IMR-90 (cell line): ENCODE results near the gene EFNA5. TPM values are rescaled to one million over a fixed set of nuclear protein-coding genes. Genes with fewer than 3 reads are reported as not detected.

Source experiments
- ATAC-seq: fragments of 200-7000 bp; cut with Tn5 transposase; 2 replicates; pipeline ENCODE4 v1.9.1; 2020; ENCODE audit warnings: low read depth, mild to moderate bottlenecking, moderate library complexity
- BruUV-seq: library from RNA; stranded (reverse); fragments of 400-500 nt; replicated peaks from 2 replicates; lab custom pipeline; 2021; lab: Mats Ljungman, UMichigan
- CTCF ChIA-PET: fragments of 300-600 bp; formaldehyde crosslinking; extraction: SDS; loops from one replicate; lab custom pipeline; 2021; ENCODE audit warnings: antibody characterized with exemption; lab: Yijun Ruan, JAX
- POLR2A ChIA-PET: fragments of 300-600 bp; sonication (Branson Sonifier 250); formaldehyde crosslinking; loops from one replicate; lab custom pipeline; 2022; ENCODE audit warnings: antibody characterized with exemption; ENCODE audit not compliant: unreplicated experiment; lab: Charles Lee
- DNase-seq: peaks from one replicate; pipeline ENCODE4 v3.0.0; 2013
- H2AFZ ChIP-seq: replicated peaks from 2 replicates; pipeline ENCODE3; 2013; ENCODE audit warnings: low read length, mild to moderate bottlenecking; ENCODE audit not compliant: poor library complexity
- H2AK5ac ChIP-seq: 2 replicates; pipeline ENCODE4 v1.6.1; 2013; ENCODE audit warnings: low read depth, low read length, inconsistent platforms
- H2AK9ac ChIP-seq: replicated peaks from 2 replicates; pipeline ENCODE3; 2013; ENCODE audit warnings: mild to moderate bottlenecking, low read depth, low read length, moderate library complexity; ENCODE audit not compliant: poor library complexity
- H2BK120ac ChIP-seq: 2 replicates; pipeline ENCODE4 v1.6.1; 2013; ENCODE audit warnings: low read depth, low read length, inconsistent platforms
- H2BK15ac ChIP-seq: 3 replicates; pipeline ENCODE4 v1.6.1; 2013; ENCODE audit warnings: low read depth, low read length, inconsistent platforms
- H2BK20ac ChIP-seq: 2 replicates; pipeline ENCODE4 v1.6.1; 2013; ENCODE audit warnings: low read depth, mild to moderate bottlenecking, inconsistent platforms, low read length, moderate library complexity
- H2BK5ac ChIP-seq: 2 replicates; pipeline ENCODE4 v1.6.1; 2013; ENCODE audit warnings: mild to moderate bottlenecking, low read depth, low read length, inconsistent platforms; ENCODE audit not compliant: poor library complexity, severe bottlenecking
- H3K14ac ChIP-seq: replicated peaks from 2 replicates; pipeline ENCODE4 v1.6.1; 2013; ENCODE audit warnings: low read depth, low read length, inconsistent platforms
- H3K18ac ChIP-seq: 2 replicates; pipeline ENCODE4 v1.6.1; 2013; ENCODE audit warnings: low read depth, low read length, control low read depth
- H3K23ac ChIP-seq: 2 replicates; pipeline ENCODE4 v1.6.1; 2013; ENCODE audit warnings: low read depth, low read length, inconsistent platforms
- H3K27ac ChIP-seq: 2 replicates; pipeline ENCODE4 v1.5.1; 2013; ENCODE audit warnings: mild to moderate bottlenecking, control low read depth, low read length; ENCODE audit not compliant: insufficient read depth
- H3K27me3 ChIP-seq: 2 replicates; pipeline ENCODE4 v1.6.1; 2013; ENCODE audit warnings: low read length; ENCODE audit not compliant: control insufficient read depth, insufficient read depth
- H3K36me3 ChIP-seq: 2 replicates; pipeline ENCODE4 v1.6.1; 2013; ENCODE audit warnings: low read length, mixed read lengths; ENCODE audit not compliant: control insufficient read depth, insufficient read depth
- H3K4ac ChIP-seq: 2 replicates; pipeline ENCODE4 v1.6.1; 2013; ENCODE audit warnings: low read depth, low read length, inconsistent platforms
- H3K4me1 ChIP-seq: 2 replicates; pipeline ENCODE4 v1.6.1; 2013; ENCODE audit warnings: low read length, mixed read lengths; ENCODE audit not compliant: control insufficient read depth, insufficient read depth
- H3K4me2 ChIP-seq: 2 replicates; pipeline ENCODE4 v1.6.1; 2013; ENCODE audit warnings: low read depth, mild to moderate bottlenecking, control low read depth, low read length, moderate library complexity
- H3K4me3 ChIP-seq: 2 replicates; pipeline ENCODE4 v1.5.1; 2013; ENCODE audit warnings: low read depth, mild to moderate bottlenecking, control low read depth, low read length, moderate library complexity; ENCODE audit not compliant: insufficient read depth
- H3K56ac ChIP-seq: 2 replicates; pipeline ENCODE4 v1.6.1; 2013; ENCODE audit warnings: low read length, inconsistent platforms; ENCODE audit not compliant: insufficient read depth; ENCODE audit errors: extremely low read depth
- H3K79me1 ChIP-seq, 2 experiments: 2 replicates each; pipeline ENCODE4 v1.6.1; 2013; ENCODE audit warnings: low read length in 2 of 2, inconsistent platforms in 1 of 2, low read depth in 1 of 2
- H3K9ac ChIP-seq: 2 replicates; pipeline ENCODE4 v1.6.1; 2013; ENCODE audit warnings: low read depth, low read length, control low read depth
- H3K9me1 ChIP-seq: 2 replicates; pipeline ENCODE4 v1.6.1; 2013; ENCODE audit warnings: low read length, inconsistent platforms; ENCODE audit not compliant: insufficient read depth
- H3K9me3 ChIP-seq: 2 replicates; pipeline ENCODE4 v1.6.1; 2013; ENCODE audit warnings: low read length; ENCODE audit not compliant: control insufficient read depth, insufficient read depth
- H4K20me1 ChIP-seq: 2 replicates; pipeline ENCODE4 v1.6.1; 2013; ENCODE audit warnings: low read length, inconsistent platforms; ENCODE audit not compliant: insufficient read depth
- H4K5ac ChIP-seq: 2 replicates; pipeline ENCODE4 v1.6.1; 2013; ENCODE audit warnings: mild to moderate bottlenecking, low read depth, low read length, control low read depth
- H4K8ac ChIP-seq, 2 experiments: 2 replicates each; pipeline ENCODE4 v1.6.1; 2013; ENCODE audit warnings: low read depth in 2 of 2, low read length in 2 of 2, control low read depth in 1 of 2, inconsistent platforms in 1 of 2
- H4K91ac ChIP-seq: 2 replicates; pipeline ENCODE4 v1.6.1; 2013; ENCODE audit warnings: low read depth, low read length, inconsistent platforms; ENCODE audit not compliant: insufficient read depth
- CHD1 ChIP-seq: IDR thresholded peaks from 2 replicates; pipeline ENCODE4 v1.6.1; 2012; ENCODE audit warnings: low read depth, low read length, improper control_type of control experiment
- ELK1 ChIP-seq: fragments of 150-350 bp; IDR thresholded peaks from 2 replicates; pipeline ENCODE4 v1.6.1; 2016; ENCODE audit warnings: low read depth, mild to moderate bottlenecking, low read length, moderate library complexity, borderline replicate concordance
- MAFK ChIP-seq: IDR thresholded peaks from 2 replicates; pipeline ENCODE4 v1.6.1; 2012; ENCODE audit warnings: low read depth, low read length, improper control_type of control experiment
- NFE2L2 ChIP-seq: fragments of 150-350 bp; IDR thresholded peaks from 2 replicates; pipeline ENCODE4 v1.6.1; 2016; ENCODE audit warnings: low read depth, mild to moderate bottlenecking, low read length
- SMC3 ChIP-seq: fragments of 150-350 bp; IDR thresholded peaks from 2 replicates; pipeline ENCODE4 v1.6.1; 2016; ENCODE audit warnings: low read depth, mild to moderate bottlenecking, antibody characterized with exemption, low read length, moderate library complexity
- USF2 ChIP-seq: fragments of 150-350 bp; IDR thresholded peaks from 2 replicates; pipeline ENCODE4 v1.6.1; 2017; ENCODE audit warnings: mild to moderate bottlenecking, antibody characterized with exemption, low read length, low read depth
- WGBS, 2 experiments: methylation state at CpG; one replicate each; pipeline versions ENCODE4 v1.1.5 to v1.1.7; 2013; ENCODE audit warnings: missing lambda C conversion rate in 2 of 2; ENCODE audit not compliant: insufficient read length in 1 of 2; ENCODE audit errors: extremely low coverage in 2 of 2; 5-methylcytosine and 5-hydroxymethylcytosine counted together
- dilution Hi-C: fragments of 300-500 bp; cut with HindIII; formaldehyde crosslinking; loops from one replicate; pipeline ENCODE4 v1.14.3; 2018; ENCODE audit warnings: low sequenced_read_pairs; ENCODE audit not compliant: unreplicated experiment
- in situ Hi-C: fragments of 300-500 bp; cut with MboI; formaldehyde crosslinking; loops from 3 replicates; pipeline ENCODE4 v1.14.3; 2019; ENCODE audit warnings: low sequenced_read_pairs, inconsistent platforms, mixed read lengths
- intact Hi-C: fragments of 100-400 bp; cut with micrococcal nuclease; formaldehyde crosslinking; loops from 2 replicates; pipeline ENCODE4 v1.10.0; 2022
- polyA plus RNA-seq, 3 experiments: library from polyadenylated mRNA; depleted of rRNA; stranded (reverse); fragments of >200 nt; gene quantifications; 2 replicates each; pipeline ENCODE4 v1.2.3, GENCODE V29; 2012; ENCODE audit warnings: low replicate concordance in 1 of 3
- total RNA-seq: library from RNA; depleted of rRNA; stranded (reverse); fragments of >200 nt; gene quantifications from 2 replicates; pipeline ENCODE4 v1.2.3, GENCODE V29; 2012

EFNA5 gene
- total and polyA plus RNA-seq, 2 of the 4 experiments (the other 2 are of a cell fraction), result 1.5 to 1.6 TPM

DNA sequence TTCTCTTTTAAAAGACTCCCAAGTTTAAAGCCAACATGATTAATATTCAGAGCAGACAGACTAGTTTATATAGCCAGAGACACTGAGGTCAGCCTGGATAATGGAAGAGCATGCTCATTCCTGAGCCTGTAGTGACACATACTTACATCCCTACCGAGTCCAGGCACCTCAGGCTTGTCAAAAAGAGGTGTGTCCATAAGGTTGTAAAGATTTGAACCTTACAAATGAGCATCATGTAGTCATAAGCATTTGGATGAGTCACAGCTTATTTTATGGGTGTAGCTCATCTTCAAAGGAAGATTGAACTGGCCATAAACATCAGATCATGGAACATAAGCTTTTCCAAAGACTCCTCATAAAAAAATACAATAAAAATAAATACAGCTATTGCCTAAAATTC lies 333.5 kb downstream of the EFNA5 start:
- POLR2A ChIA-PET, result no interaction called here
- dilution Hi-C loops, result no loop called here
- no peak for DNase-seq

More for the DNA sequence above, 333.5 kb downstream of the EFNA5 start:
- Histone ChIP-seq H3K79me1 (no peaks in the 10 kb centered on the region), H3K4me3 (no peak overlapping the region), H2BK20ac (no peak overlapping the region), H3K27me3 (no peaks in the 10 kb centered on the region), H3K27ac (no peak overlapping the region), H3K56ac (no peak overlapping the region), H3K4me2 (no peak overlapping the region), H3K36me3 (no peaks in the 10 kb centered on the region), H4K8ac (no peak overlapping the region), H3K9ac (no peak overlapping the region), H2AFZ (no peak overlapping the region), H3K9me3 (no peaks in the 10 kb centered on the region), H2BK15ac (no peak overlapping the region), H3K4me1 (no peaks in the 10 kb centered on the region), H4K91ac (no peak overlapping the region), H2BK5ac (no peak overlapping the region), H3K14ac (no peak overlapping the region), H2AK5ac (no peak overlapping the region), H4K20me1 (no peaks in the 10 kb centered on the region), H2AK9ac (no peak overlapping the region), H3K18ac (no peak overlapping the region), H3K23ac (no peak overlapping the region), H2BK120ac (no peak overlapping the region), H3K9me1 (no peaks in the 10 kb centered on the region), H3K4ac (no peak overlapping the region), H4K5ac (no peak overlapping the region)
- in situ Hi-C loops, result no loop called here
- no CpG with 5 or more reads among the region's 1 CpG for WGBS, 2 experiments
- BruUV-seq, result no TSS peak
- intact Hi-C loops, result no loop called here
- ATAC-seq, result peak; percentile 29; the same call in 1 of the 2 replicates
- no peak for TF ChIP-seq CHD1
- TF ChIP-seq USF2, result no peak
- no peak for TF ChIP-seq ELK1
- TF ChIP-seq MAFK, result no peak
- TF ChIP-seq SMC3, result no peak
- no peak for TF ChIP-seq NFE2L2
- CTCF ChIA-PET, result interaction anchor here (0.6 kb wide), 1 partner anchor 93 kb away, joined by 6 read pairs; no protein-coding TSS in a partner anchor
